Measurements from ENCODE around the gene GABARAP. TPM values are rescaled to one million over a fixed set of nuclear protein-coding genes. Genes with fewer than 3 reads are reported as not detected.

The GABARAP gene
- total and polyA plus RNA-seq, 2 experiments from 2014 or later, result 327 to 1,031 TPM

DNA sequence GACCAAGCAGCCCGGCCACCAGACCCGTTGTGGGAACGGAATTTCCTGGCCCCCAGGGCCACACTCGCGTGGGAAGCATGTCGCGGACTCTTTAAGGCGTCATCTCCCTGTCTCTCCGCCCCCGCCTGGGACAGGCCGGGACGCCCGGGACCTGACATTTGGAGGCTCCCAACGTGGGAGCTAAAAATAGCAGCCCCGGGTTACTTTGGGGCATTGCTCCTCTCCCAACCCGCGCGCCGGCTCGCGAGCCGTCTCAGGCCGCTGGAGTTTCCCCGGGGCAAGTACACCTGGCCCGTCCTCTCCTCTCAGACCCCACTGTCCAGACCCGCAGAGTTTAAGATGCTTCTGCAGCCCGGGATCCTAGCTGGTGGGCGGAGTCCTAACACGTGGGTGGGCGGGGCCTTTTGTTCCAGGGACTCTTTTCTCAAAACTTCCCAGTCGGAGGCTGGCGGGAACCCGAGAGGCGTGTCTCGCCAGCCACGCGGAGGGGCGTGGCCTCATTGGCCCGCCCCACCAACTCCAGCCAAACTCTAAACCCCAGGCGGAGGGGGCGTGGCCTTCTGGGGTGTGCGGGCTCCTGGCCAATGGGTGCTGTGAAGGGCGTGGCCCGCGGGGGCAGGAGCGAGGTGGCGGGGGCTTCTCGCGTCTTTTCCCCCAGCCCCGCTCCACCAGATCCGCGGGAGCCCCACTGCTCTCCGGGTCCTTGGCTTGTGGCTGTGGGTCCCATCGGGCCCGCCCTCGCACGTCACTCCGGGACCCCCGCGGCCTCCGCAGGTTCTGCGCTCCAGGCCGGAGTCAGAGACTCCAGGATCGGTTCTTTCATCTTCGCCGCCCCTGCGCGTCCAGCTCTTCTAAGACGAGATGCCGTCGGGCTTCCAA lies 39.1 kb upstream of the GABARAP start, which contains the start of gene SLC2A4:
SLC2A4 (plus strand) TSS at position 645 of the 879 bp plus-strand sequence; CDS start at position 862, 217 bp downstream.
- Histone ChIP-seq H3K4me2 (peak within 1 kb of the TSS; percentile 86), H3K36me3 (replicated peaks; ENCODE audit: insufficient read depth, low read depth) (no peaks in the 10 kb centered on the region), H3K9me3 (ENCODE audit: low read depth) (no peaks in the 10 kb centered on the region), H3K27ac (peak within 1 kb of the TSS; percentile 24), H3K9me2 (replicated peaks; ENCODE audit: insufficient read depth) (no peaks in the 10 kb centered on the region), H3K4me3 (peak within 1 kb of the TSS; percentile 30), H2AFZ (no peak within 1 kb of the TSS), H3K4me1 (ENCODE audit: insufficient read depth) (peaks cover 13% of the 10 kb centered on the region), H3K27me3 (peaks cover 4% of the 10 kb centered on the region), H3K79me2 (no peaks in the 10 kb centered on the region), H4K20me1 (ENCODE audit: insufficient read depth, poor library complexity, severe bottlenecking) (no peaks in the 10 kb centered on the region)
- TF ChIP-seq, protein P1, sequence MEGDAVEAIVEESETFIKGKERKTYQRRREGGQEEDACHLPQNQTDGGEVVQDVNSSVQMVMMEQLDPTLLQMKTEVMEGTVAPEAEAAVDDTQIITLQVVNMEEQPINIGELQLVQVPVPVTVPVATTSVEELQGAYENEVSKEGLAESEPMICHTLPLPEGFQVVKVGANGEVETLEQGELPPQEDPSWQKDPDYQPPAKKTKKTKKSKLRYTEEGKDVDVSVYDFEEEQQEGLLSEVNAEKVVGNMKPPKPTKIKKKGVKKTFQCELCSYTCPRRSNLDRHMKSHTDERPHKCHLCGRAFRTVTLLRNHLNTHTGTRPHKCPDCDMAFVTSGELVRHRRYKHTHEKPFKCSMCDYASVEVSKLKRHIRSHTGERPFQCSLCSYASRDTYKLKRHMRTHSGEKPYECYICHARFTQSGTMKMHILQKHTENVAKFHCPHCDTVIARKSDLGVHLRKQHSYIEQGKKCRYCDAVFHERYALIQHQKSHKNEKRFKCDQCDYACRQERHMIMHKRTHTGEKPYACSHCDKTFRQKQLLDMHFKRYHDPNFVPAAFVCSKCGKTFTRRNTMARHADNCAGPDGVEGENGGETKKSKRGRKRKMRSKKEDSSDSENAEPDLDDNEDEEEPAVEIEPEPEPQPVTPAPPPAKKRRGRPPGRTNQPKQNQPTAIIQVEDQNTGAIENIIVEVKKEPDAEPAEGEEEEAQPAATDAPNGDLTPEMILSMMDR (IDR thresholded peaks at IDR 0.05; ENCODE audit: poor library complexity), result no peak
- TF ChIP-seq EZH2 (IDR thresholded peaks at IDR 0.05; ENCODE audit: borderline replicate concordance) (no peak), EZH2phosphoT487 (IDR thresholded peaks at IDR 0.05; ENCODE audit: low read depth, severe bottlenecking, unreplicated experiment) (no peak)
- under 1% methylated on average over 61 of the region's 71 CpGs for WGBS (ENCODE audit: low lambda C conversion rate, missing lambda C conversion rate)
- DNase-seq (ENCODE audit: low spot score), result peak; percentile 98

DNA sequence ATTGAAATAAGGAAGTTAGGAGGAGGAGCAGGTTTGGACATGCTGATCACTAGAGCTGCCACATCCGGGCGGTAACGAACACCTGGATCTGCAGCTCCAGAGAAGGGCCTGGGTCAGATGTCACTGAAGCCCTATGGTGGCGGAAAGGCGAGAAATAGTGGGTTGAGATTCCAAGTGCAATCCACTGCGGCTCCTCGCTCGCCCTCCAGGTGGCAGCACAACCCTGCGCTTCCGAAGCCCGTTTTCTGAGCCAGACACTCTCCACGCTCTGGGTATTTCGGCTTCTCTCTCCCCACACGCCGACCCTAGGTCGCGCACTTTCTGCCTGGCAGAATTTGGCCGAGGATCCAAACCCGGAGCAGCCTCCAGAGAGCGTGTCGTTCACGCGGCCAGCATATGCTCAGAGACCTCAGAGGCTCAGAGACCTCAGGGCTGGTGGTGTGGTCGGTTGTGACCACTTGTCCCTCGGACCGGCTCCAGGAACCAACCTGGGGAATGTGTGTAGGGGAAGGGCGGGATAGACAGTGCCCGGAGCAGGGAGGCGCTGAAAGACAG lies 38.3 kb upstream of the GABARAP start:
- no peak overlapping the region for H3K4me3 ChIP-seq
- H4K20me1 ChIP-seq (ENCODE audit: insufficient read depth, poor library complexity, severe bottlenecking), result no peaks in the 10 kb centered on the region
- H3K9me3 ChIP-seq (ENCODE audit: low read depth), result no peaks in the 10 kb centered on the region
- peak overlapping the region; percentile 86 for H3K4me2 ChIP-seq
- no peak overlapping the region for H2AFZ ChIP-seq
- peaks cover 4% of the 10 kb centered on the region for H3K27me3 ChIP-seq
- TF ChIP-seq, protein P1 (IDR thresholded peaks at IDR 0.05; ENCODE audit: poor library complexity), result peak; percentile 87
- TF ChIP-seq EZH2phosphoT487 (IDR thresholded peaks at IDR 0.05; ENCODE audit: low read depth, severe bottlenecking, unreplicated experiment) (no peak), EZH2 (IDR thresholded peaks at IDR 0.05; ENCODE audit: borderline replicate concordance) (no peak)
- peak; percentile 91 for DNase-seq (ENCODE audit: low spot score)
- H3K36me3 ChIP-seq (replicated peaks; ENCODE audit: insufficient read depth, low read depth), result no peaks in the 10 kb centered on the region
- WGBS (ENCODE audit: low lambda C conversion rate, missing lambda C conversion rate), result 2% methylated on average over 29 of the region's 29 CpGs
- H3K4me1 ChIP-seq (ENCODE audit: insufficient read depth), result peaks cover 13% of the 10 kb centered on the region
- H3K27ac ChIP-seq, result peak overlapping the region; percentile 24
- no peaks in the 10 kb centered on the region for H3K79me2 ChIP-seq
- no peaks in the 10 kb centered on the region for H3K9me2 ChIP-seq (replicated peaks; ENCODE audit: insufficient read depth)

DNA sequence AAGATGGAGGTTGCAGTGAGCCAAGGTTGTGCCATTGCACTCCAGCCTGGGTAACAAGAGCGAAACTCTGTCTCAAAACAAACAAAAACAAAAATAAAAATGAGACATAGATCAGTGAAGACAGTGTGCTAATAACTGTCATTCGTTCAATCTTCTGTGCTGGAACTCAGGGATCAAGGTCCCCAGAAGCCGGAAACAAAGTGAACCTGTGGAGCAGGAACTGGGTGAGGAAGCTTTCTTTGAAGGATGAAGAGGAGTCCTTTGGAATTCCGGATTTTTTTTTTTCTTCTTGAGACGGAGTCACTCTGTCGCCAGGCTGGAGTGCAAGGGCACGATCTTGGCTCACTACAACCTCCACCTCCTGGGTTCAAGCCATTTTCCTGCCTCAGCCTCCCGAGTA lies 37.2 kb upstream of the GABARAP start:
- H2AFZ ChIP-seq, result no peak overlapping the region
- no peak overlapping the region for H3K4me3 ChIP-seq
- no peaks in the 10 kb centered on the region for H3K9me3 ChIP-seq (ENCODE audit: low read depth)
- H3K27ac ChIP-seq, result no peak overlapping the region
- H3K79me2 ChIP-seq, result no peaks in the 10 kb centered on the region
- H3K9me2 ChIP-seq (replicated peaks; ENCODE audit: insufficient read depth), result no peaks in the 10 kb centered on the region
- no peak for DNase-seq (ENCODE audit: low spot score)
- TF ChIP-seq EZH2 (IDR thresholded peaks at IDR 0.05; ENCODE audit: borderline replicate concordance) (no peak), EZH2phosphoT487 (IDR thresholded peaks at IDR 0.05; ENCODE audit: low read depth, severe bottlenecking, unreplicated experiment) (no peak)
- TF ChIP-seq, protein P1 (IDR thresholded peaks at IDR 0.05; ENCODE audit: poor library complexity), result no peak
- peaks cover 4% of the 10 kb centered on the region for H3K27me3 ChIP-seq
- peaks cover 13% of the 10 kb centered on the region for H3K4me1 ChIP-seq (ENCODE audit: insufficient read depth)
- H3K4me2 ChIP-seq, result no peak overlapping the region
- no peaks in the 10 kb centered on the region for H4K20me1 ChIP-seq (ENCODE audit: insufficient read depth, poor library complexity, severe bottlenecking)
- WGBS (ENCODE audit: low lambda C conversion rate, missing lambda C conversion rate), result 93% methylated on average over 8 of the region's 8 CpGs
- no peaks in the 10 kb centered on the region for H3K36me3 ChIP-seq (replicated peaks; ENCODE audit: insufficient read depth, low read depth)

Measured in hepatocyte (in vitro differentiated cells).